DLD1 (cell line): Measurements from ENCODE around the gene AKT3.
"Not testable (repeated sequence)": the region's sequence is repeated elsewhere in the genome, so short reads cannot be mapped to it uniquely, and the experiment has no call there.

Source experiments
- in situ Hi-C: cut with HindIII; loops from 2 replicates; pipeline ENCODE4 v1.10.0; 2017; ENCODE audit warnings: low sequenced_read_pairs

Gene AKT3

GRCh38 chr1:243791586-243792267, 58.3 kb downstream of the AKT3 start:
- in situ Hi-C loops = no loop called here

GRCh38 chr1:243790404-243790803, 59.6 kb downstream of the AKT3 start:
- in situ Hi-C loops = no loop called here

- in situ Hi-C loops = no loop called here
Observed at GRCh38 chr1:243786531-243786930, 63.5 kb downstream of the AKT3 start.

- in situ Hi-C loops = no loop called here
Observed at GRCh38 chr1:243784506-243784905, 65.5 kb downstream of the AKT3 start.

DNA sequence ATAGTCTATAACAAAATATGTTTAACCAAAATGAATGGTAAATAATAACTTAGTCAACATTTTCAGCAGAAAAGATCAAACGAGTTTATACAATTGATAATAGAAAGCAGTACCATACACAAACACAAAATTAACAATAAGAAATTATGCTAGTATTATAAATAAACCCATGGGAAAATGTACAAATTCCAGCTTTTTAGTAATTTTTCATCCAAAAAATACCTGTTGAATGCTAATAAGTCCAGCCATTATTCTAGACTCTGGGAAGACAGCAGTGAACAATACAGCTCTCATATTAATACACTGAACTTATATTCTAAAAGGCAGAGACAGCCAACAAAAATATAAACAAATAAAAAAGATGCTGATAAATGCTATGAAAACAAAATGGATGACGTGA, 66.3 kb downstream of the AKT3 start:
- in situ Hi-C loops = no loop called here

DNA sequence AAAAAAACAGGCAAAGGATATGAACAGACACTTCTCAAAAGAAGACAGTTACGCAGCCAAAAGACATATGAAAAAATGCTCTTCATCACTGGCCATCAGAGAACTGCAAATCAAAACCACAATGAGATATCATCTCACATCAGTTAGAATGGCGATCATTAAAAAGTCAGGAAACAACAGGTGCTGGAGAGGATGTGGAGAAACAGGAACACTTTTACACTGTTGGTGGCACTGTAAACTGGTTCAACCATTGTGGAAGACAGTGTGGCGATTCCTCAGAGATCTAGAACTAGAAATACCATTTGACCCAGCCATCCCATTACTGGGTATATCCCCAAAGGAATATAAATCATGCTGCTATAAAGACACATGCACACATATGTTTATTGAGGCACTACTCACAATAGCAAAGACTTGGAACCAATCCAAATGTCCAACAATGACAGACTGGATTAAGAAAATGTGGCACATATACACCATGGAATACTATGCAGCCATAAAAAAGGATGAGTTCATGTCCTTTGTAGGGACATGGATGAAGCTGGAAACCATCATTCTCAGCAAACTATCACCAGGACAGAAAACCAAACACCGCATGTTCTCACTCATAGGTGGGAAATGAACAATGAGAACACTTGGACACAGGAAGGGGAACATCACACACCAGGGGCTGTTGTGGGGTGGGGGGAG, 77.5 kb downstream of the AKT3 start:
- in situ Hi-C loops = not testable (repeated sequence)

DNA sequence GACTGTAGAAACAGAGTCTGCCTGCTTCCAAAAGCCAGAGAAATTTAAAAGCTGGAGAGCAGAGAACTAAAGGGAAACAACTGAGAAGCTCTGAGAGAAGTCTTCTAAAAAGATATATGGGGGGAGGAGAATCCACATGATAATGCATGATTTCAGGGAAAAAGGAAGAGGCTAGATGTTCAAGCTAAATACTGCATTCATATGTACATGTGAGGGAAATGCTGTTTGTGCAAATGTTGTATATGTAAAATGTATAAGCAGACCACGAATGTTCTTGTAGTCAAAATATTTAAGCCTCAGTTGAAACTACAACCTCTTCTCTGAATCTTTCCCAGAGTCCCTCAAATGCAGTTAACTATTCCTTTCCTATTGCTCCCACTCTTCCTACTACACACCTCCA, 79.2 kb downstream of the AKT3 start:
- in situ Hi-C loops = no loop called here

- in situ Hi-C loops = no loop called here
Observed at GRCh38 chr1:243765676-243766075, 84.4 kb downstream of the AKT3 start.

DNA sequence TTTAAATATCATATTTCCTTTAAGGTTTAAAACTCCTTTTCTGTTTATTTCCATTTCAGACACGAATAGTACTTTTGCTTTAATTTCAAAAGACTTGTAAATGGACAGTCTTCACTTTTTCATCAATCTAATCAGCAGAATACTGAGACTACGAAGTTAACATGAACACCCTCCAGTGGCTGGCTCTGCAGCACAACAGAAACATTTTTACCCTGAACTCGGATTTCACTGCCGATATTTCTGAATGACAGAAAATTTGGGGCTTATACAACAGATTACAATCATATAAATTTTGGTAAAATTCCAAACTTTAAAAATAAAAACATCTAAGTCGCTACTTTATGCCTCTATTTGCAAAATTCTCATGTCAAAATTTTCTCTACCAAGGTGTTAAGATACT, 86.2 kb downstream of the AKT3 start:
- in situ Hi-C loops = no loop called here

GRCh38 chr1:243758647-243759046, 91.4 kb downstream of the AKT3 start:
- in situ Hi-C loops = no loop called here

DNA sequence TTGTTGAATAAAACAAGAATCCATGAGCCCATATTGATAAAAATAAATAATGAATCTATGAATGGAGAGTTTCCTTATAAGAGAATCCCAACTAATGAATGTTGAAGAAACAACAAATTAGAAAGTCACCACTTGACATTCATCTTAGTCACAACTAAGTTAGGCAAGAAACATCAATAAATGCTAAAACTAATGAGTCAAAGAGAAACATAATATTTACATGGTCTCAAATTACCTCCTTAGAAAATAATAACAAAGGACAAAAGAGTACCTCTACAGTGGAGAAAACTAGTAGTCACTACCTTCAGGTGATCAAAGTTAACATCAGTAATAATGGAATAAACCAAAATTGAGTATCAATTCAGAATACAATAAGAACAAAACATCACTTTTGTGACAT, 93.5 kb downstream of the AKT3 start:
- in situ Hi-C loops = no loop called here

DNA sequence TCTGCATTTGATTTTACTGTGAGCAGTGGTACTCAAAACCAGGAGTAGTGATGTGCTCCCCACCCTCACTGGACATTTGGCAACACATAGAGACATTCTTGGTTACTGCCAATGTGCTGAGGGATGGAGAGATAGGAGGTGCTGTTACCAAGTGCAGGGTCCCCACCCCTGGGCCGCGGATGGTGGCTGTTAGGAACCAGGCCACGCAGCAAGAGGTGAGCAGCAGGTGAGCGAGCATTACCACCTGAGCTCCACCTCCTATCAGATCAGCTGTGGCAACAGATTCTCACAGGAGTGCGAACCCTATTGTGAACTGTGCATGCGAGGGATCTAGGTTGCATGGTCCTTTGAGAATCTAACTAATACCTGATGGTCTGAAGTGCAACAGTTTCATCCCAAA, 95.7 kb downstream of the AKT3 start:
- in situ Hi-C loops = no loop called here

GRCh38 chr1:243751506-243751905, 98.5 kb downstream of the AKT3 start:
- in situ Hi-C loops = no loop called here

DNA sequence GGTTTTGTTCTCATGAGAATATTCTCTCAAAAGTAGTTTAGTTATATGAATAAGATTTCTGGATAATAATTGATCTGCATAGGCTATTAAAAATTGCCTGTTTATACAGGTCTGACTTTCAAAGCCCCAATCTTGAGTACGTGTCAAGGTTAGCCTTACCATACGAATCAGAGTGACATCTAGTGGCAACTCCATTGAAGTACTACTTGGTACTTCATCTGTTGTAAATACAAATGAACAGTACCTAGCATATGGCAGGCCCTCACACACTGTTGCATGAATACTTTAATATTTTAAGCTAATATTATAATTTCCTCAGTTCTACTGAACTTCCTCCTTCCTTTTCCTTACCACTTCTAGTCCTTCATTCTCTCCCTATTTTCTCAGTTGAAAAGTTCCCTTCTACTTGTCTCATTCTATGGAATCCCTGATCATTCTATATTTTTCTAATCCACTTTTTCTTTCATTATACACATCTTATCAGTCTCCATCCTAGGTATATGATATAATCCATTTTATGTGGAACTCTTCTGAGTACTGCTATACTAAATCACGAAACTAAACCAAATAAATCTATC, 101.2 kb downstream of the AKT3 start:
- in situ Hi-C loops = no loop called here

- in situ Hi-C loops = no loop called here
Observed at GRCh38 chr1:243748227-243748626, 101.8 kb downstream of the AKT3 start.

GRCh38 chr1:243746751-243747150, 103.3 kb downstream of the AKT3 start:
- in situ Hi-C loops = no loop called here

DNA sequence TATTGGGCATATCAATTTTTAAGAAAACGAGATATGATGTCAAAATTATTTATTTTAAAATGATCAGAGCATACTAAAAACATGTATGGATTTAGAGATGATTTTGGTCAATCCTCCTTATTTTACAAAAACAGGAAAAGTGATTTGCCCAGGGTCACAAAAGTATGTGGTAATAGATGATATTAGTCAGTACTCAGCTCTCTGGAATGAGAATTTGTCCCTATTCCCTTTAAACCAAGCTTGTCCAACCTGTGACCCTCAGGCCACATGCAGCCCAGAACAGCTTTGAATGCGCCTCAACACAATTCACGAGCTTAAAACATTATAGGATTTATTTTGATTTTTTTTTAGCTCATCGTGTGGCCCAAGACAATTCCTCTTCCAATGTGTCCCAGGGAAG, 104.7 kb downstream of the AKT3 start:
- in situ Hi-C loops = no loop called here

- in situ Hi-C loops = no loop called here
Observed at GRCh38 chr1:243742819-243743218, 107.2 kb downstream of the AKT3 start.

GRCh38 chr1:243740255-243740999, 109.6 kb downstream of the AKT3 start:
- in situ Hi-C loops = no loop called here

DNA sequence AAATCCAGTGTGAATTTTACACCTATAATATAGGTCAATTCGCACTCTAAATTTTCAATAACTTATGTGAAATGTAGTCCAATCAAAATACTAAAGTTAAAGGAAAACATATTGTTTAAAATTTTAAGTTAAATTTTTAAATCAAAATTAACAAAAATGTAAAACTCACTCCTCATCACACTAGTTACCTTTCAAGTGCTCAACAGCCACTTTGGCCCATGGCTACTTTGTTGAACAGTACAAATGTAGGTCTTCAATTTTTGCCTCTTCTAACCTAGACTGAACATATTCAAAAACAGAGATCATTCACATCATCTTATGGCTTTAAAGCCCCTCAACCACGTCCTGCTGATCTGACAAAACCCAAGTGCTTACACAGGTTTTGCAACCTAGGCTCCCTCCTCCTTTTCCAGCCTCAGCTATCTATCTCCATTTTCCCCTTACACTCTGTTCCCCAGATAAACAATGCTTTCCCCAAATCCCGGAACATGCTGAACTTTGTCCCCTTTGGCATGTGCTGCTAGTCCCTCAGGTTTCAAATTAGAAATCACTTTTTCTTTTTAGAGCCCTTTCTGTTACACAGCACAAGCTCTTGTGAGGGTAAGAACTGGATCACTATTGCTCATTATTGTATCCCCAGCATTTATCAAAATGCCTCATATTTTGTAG, 110.6 kb downstream of the AKT3 start:
- in situ Hi-C loops = no loop called here

GRCh38 chr1:243738020-243738419, 112.0 kb downstream of the AKT3 start:
- in situ Hi-C loops = no loop called here
